Smooth muscle cell (in vitro differentiated cells): Measurements from ENCODE around the gene LGALS1. TPM values are rescaled to one million over a fixed set of nuclear protein-coding genes. Genes with fewer than 3 reads are reported as not detected.

Source experiments
- DNase-seq: peaks from one replicate; lab custom pipeline; 2025; ENCODE audit not compliant: unreplicated experiment; lab: John Stamatoyannopoulos, UW
- H2AFZ ChIP-seq: fragments of 200-600 bp; sonication (generic); 2 replicates; pipeline ENCODE4 v1.6.0; 2016; ENCODE audit warnings: antibody characterized with exemption, low read depth, mild to moderate bottlenecking
- H3F3A ChIP-seq: fragments of 200-600 bp; sonication (generic); 2 replicates; pipeline ENCODE4 v1.6.0; 2017; ENCODE audit warnings: antibody characterized with exemption, low read depth
- H3K27ac ChIP-seq: fragments of 200-600 bp; sonication (generic); 2 replicates; pipeline ENCODE4 v1.5.1; 2016; ENCODE audit warnings: low read depth, mild to moderate bottlenecking
- H3K27me3 ChIP-seq: fragments of 200-600 bp; sonication (generic); 2 replicates; pipeline ENCODE4 v1.6.1; 2016; ENCODE audit warnings: low read depth, mild to moderate bottlenecking
- H3K36me3 ChIP-seq: fragments of 200-600 bp; sonication (generic); 2 replicates; pipeline ENCODE4 v1.5.1; 2016; ENCODE audit warnings: low read depth
- H3K4me1 ChIP-seq: fragments of 200-600 bp; sonication (generic); 2 replicates; pipeline ENCODE4 v1.5.1; 2016; ENCODE audit warnings: low read depth
- H3K4me2 ChIP-seq: fragments of 200-600 bp; sonication (generic); 2 replicates; pipeline ENCODE4 v1.6.0; 2016; ENCODE audit warnings: mild to moderate bottlenecking
- H3K4me3 ChIP-seq: fragments of 200-600 bp; sonication (generic); 2 replicates; pipeline ENCODE4 v1.5.1; 2016; ENCODE audit warnings: mild to moderate bottlenecking
- H3K79me2 ChIP-seq: fragments of 200-600 bp; sonication (generic); 2 replicates; pipeline ENCODE4 v1.6.0; 2016; ENCODE audit warnings: low read depth, mild to moderate bottlenecking
- H3K9ac ChIP-seq: fragments of 200-600 bp; sonication (generic); 2 replicates; pipeline ENCODE4 v1.6.0; 2016; ENCODE audit warnings: low read depth
- H3K9me3 ChIP-seq: fragments of 200-600 bp; sonication (generic); replicated peaks from 2 replicates; pipeline ENCODE4 v1.5.1; 2016; ENCODE audit warnings: low read depth
- H4K20me1 ChIP-seq: fragments of 200-600 bp; sonication (generic); 2 replicates; pipeline ENCODE4 v1.6.0; 2016; ENCODE audit warnings: low read depth
- WGBS: methylation state at CpG from one replicate; pipeline ENCODE4 v1.1.7; 2016; ENCODE audit warnings: low lambda C conversion rate; 5-methylcytosine and 5-hydroxymethylcytosine counted together
- polyA plus RNA-seq: library from polyadenylated mRNA; unstranded; fragments of >200 nt; fragmentation: Nextera tagmentation; extraction: Ambion mirVana; gene quantifications from 2 replicates; pipeline ENCODE4 v1.2.1, GENCODE V29; 2016
- total RNA-seq: library from RNA; depleted of rRNA; stranded (reverse); fragments of >200 nt; gene quantifications from 2 replicates; pipeline ENCODE4 v1.2.3, GENCODE V29; 2014
- TF ChIP-seq, protein P1 (sequence below): fragments of 200-600 bp; sonication (generic); IDR thresholded peaks from 2 replicates; pipeline ENCODE4 v1.5.1; 2017; ENCODE audit warnings: borderline replicate concordance, mild to moderate bottlenecking, antibody characterized with exemption; ENCODE audit not compliant: insufficient read depth, poor library complexity, severe bottlenecking

The LGALS1 gene
- total and polyA plus RNA-seq, 2 experiments from 2014 or later, result 5,079 to 5,332 TPM

- Histone ChIP-seq H4K20me1 (peaks cover 6% of the 10 kb centered on the region), H3K4me1 (no peaks in the 10 kb centered on the region), H3K36me3 (no peaks in the 10 kb centered on the region), H2AFZ (no peak overlapping the region), H3K9me3 (no peaks in the 10 kb centered on the region), H3K4me3 (no peak overlapping the region), H3K27me3 (no peaks in the 10 kb centered on the region), H3K9ac (peak overlapping the region; percentile 29), H3K79me2 (no peaks in the 10 kb centered on the region), H3F3A (no peaks in the 10 kb centered on the region), H3K4me2 (peak overlapping the region; percentile 49), H3K27ac (peak overlapping the region; percentile 73)
- TF ChIP-seq, protein P1, sequence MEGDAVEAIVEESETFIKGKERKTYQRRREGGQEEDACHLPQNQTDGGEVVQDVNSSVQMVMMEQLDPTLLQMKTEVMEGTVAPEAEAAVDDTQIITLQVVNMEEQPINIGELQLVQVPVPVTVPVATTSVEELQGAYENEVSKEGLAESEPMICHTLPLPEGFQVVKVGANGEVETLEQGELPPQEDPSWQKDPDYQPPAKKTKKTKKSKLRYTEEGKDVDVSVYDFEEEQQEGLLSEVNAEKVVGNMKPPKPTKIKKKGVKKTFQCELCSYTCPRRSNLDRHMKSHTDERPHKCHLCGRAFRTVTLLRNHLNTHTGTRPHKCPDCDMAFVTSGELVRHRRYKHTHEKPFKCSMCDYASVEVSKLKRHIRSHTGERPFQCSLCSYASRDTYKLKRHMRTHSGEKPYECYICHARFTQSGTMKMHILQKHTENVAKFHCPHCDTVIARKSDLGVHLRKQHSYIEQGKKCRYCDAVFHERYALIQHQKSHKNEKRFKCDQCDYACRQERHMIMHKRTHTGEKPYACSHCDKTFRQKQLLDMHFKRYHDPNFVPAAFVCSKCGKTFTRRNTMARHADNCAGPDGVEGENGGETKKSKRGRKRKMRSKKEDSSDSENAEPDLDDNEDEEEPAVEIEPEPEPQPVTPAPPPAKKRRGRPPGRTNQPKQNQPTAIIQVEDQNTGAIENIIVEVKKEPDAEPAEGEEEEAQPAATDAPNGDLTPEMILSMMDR, result no peak
- DNase-seq, result no peak
- WGBS, result 64% methylated on average over 13 of the region's 13 CpGs
Measured at GRCh38 chr22:37626556-37627075, 48.8 kb upstream of the LGALS1 start.

GRCh38 chr22:37627121-37627520 lies 48.3 kb upstream of the LGALS1 start:
- Histone ChIP-seq H3K27ac (peak overlapping the region; percentile 73), H3K4me2 (peak overlapping the region; percentile 4), H3K9me3 (no peaks in the 10 kb centered on the region), H4K20me1 (peaks cover 6% of the 10 kb centered on the region), H3K79me2 (no peaks in the 10 kb centered on the region), H2AFZ (no peak overlapping the region), H3F3A (no peaks in the 10 kb centered on the region), H3K9ac (no peak overlapping the region), H3K4me1 (no peaks in the 10 kb centered on the region), H3K4me3 (no peak overlapping the region), H3K36me3 (no peaks in the 10 kb centered on the region), H3K27me3 (no peaks in the 10 kb centered on the region)
- 67% methylated on average over 7 of the region's 7 CpGs for WGBS
- TF ChIP-seq, protein P1, result no peak
- DNase-seq, result no peak

- TF ChIP-seq, protein P1, result no peak
- peak overlapping the region; percentile 4 for H3K4me2 ChIP-seq
Measured at GRCh38 chr22:37627545-37627944, 47.9 kb upstream of the LGALS1 start.

DNA sequence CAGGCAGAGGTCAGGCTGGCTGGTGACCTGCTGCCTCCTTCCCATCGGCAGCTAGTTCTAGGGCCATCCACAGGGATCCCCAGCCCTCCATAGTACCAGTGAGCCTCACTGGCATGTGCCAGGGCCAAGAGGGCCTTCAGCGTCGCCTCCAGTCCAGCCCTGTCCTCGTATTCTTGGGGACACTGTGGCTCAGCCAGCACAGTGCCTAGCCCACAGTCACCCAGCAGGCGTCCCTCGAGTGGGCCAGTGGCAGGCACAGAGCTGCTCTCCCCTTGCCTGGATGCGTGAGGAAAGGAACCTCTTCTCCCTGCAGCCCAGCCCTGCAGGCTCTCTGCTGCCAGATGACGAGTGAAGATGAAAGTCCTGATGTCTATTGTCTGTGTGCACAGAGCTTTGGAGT lies 46.6 kb upstream of the LGALS1 start:
- H3K36me3 ChIP-seq, result no peaks in the 10 kb centered on the region
- H3K9me3 ChIP-seq, result no peaks in the 10 kb centered on the region
- H3K27me3 ChIP-seq, result no peaks in the 10 kb centered on the region
- H3K4me2 ChIP-seq, result no peak overlapping the region
- H3K9ac ChIP-seq, result no peak overlapping the region
- no peaks in the 10 kb centered on the region for H3K79me2 ChIP-seq
- H3F3A ChIP-seq, result no peaks in the 10 kb centered on the region
- H2AFZ ChIP-seq, result no peak overlapping the region
- no peak overlapping the region for H3K27ac ChIP-seq
- peaks cover 9% of the 10 kb centered on the region for H3K4me1 ChIP-seq
- 95% methylated on average over 8 of the region's 8 CpGs for WGBS
- no peak overlapping the region for H3K4me3 ChIP-seq
- H4K20me1 ChIP-seq, result peaks cover 6% of the 10 kb centered on the region
- TF ChIP-seq, protein P1, result no peak
- no peak for DNase-seq

More at GRCh38 chr22:37627545-37627944, 47.9 kb upstream of the LGALS1 start:
- no peak for DNase-seq
- H3K79me2 ChIP-seq, result no peaks in the 10 kb centered on the region
- H3K27ac ChIP-seq, result peak overlapping the region; percentile 73
- peaks cover 6% of the 10 kb centered on the region for H4K20me1 ChIP-seq
- H3K9me3 ChIP-seq, result no peaks in the 10 kb centered on the region
- 89% methylated on average over 6 of the region's 6 CpGs for WGBS
- H3K4me1 ChIP-seq, result no peaks in the 10 kb centered on the region
- H3F3A ChIP-seq, result no peaks in the 10 kb centered on the region
- H3K4me3 ChIP-seq, result no peak overlapping the region
- H3K36me3 ChIP-seq, result no peaks in the 10 kb centered on the region
- H3K9ac ChIP-seq, result no peak overlapping the region
- no peaks in the 10 kb centered on the region for H3K27me3 ChIP-seq
- H2AFZ ChIP-seq, result no peak overlapping the region
